ENCODE results near the gene MGMT.

Gene MGMT

GRCh38 chr10:129586898-129587443 is 119.9 kb downstream of the MGMT start:
- no peak for TF ChIP-seq CTCF (IDR thresholded peaks at IDR 0.05; ENCODE audit: insufficient read depth, low read depth, low read length, missing control alignments)
- no peak overlapping the region for H3K4me3 ChIP-seq (ENCODE audit: low read length)
- DNase-seq (ENCODE audit: low read depth): peak; percentile 6

- no peak for DNase-seq (ENCODE audit: low read depth)
Observed at GRCh38 chr10:129589546-129589945, 122.5 kb downstream of the MGMT start.

DNA sequence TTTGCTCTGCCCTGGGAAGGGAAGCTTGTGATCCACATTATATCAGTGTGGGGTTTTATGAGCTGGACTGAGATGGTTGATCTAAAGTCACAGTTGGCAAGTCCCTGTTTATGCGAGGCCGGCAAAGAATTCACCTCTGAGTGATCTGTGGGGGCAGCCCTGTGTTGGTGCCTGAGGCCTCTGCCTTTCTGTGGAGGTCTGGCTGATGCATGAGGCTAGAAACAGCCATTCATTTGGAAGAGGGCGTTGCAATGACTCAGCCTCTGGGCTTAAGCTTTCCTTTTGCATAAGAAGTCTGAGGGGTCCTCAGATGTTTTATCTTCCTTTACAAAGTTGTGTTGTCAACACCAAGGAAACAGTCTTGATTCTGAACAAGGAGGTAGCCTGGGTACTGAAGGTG is 126.9 kb downstream of the MGMT start:
- no peak for DNase-seq (ENCODE audit: low read depth)
- no peak overlapping the region for H3K4me3 ChIP-seq (ENCODE audit: low read length)

More at GRCh38 chr10:129589546-129589945, 122.5 kb downstream of the MGMT start:
- TF ChIP-seq CTCF (IDR thresholded peaks at IDR 0.05; ENCODE audit: insufficient read depth, low read depth, low read length, missing control alignments): no peak
- H3K4me3 ChIP-seq (ENCODE audit: low read length): no peak overlapping the region

GRCh38 chr10:129594811-129595210 is 127.8 kb downstream of the MGMT start:
- H3K4me3 ChIP-seq (ENCODE audit: low read length): no peak overlapping the region
- no peak for DNase-seq (ENCODE audit: low read depth)
- no peak for TF ChIP-seq CTCF (IDR thresholded peaks at IDR 0.05; ENCODE audit: insufficient read depth, low read depth, low read length, missing control alignments)

More for the DNA sequence above, 126.9 kb downstream of the MGMT start:
- no peak for TF ChIP-seq CTCF (IDR thresholded peaks at IDR 0.05; ENCODE audit: insufficient read depth, low read depth, low read length, missing control alignments)

GRCh38 chr10:129598413-129598812 is 131.4 kb downstream of the MGMT start:
- no peak overlapping the region for H3K4me3 ChIP-seq (ENCODE audit: low read length)
- no peak for TF ChIP-seq CTCF (IDR thresholded peaks at IDR 0.05; ENCODE audit: insufficient read depth, low read depth, low read length, missing control alignments)

GRCh38 chr10:129599160-129599559 is 132.1 kb downstream of the MGMT start:
- no peak for TF ChIP-seq CTCF (IDR thresholded peaks at IDR 0.05; ENCODE audit: insufficient read depth, low read depth, low read length, missing control alignments)
- DNase-seq (ENCODE audit: low read depth): no peak
- H3K4me3 ChIP-seq (ENCODE audit: low read length): no peak overlapping the region

More at GRCh38 chr10:129598413-129598812, 131.4 kb downstream of the MGMT start:
- no peak for DNase-seq (ENCODE audit: low read depth)

DNA sequence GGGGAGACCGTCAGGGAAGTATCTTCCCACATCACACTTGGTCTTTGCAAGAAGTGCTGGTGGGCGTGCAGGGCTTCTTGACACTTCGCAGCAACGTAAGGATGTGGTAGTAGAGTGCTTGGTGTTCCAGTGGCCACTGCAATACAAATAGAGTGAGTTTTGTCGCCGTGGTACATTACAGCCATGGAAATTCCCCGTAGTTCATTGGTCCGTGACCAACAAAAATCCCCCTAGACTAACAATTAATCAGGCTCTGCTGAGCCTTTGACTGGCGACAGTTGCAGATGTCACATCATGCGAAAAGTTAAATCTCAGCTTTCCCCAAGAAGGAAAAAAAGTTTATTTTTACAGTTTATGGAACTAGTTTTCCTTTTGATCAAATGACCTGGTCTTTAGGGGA is 134.7 kb downstream of the MGMT start:
- H3K4me3 ChIP-seq (ENCODE audit: low read length): no peak overlapping the region
- TF ChIP-seq CTCF (IDR thresholded peaks at IDR 0.05; ENCODE audit: insufficient read depth, low read depth, low read length, missing control alignments): no peak
- no peak for DNase-seq (ENCODE audit: low read depth)
